ENCODE measurements around the gene GNB1.
A peak's percentile ranks its signal among the peaks of the same experiment; 100 is the strongest.
"Not testable (repeated sequence)": the region's sequence is repeated elsewhere in the genome, so short reads cannot be mapped to it uniquely, and the experiment has no call there.

The GNB1 gene

GRCh38 chr1:1738799-1739337 is 152.0 kb downstream of the GNB1 start:
- ATAC-seq = peak; percentile 40
- not testable (repeated sequence) for DNase-seq

- DNase-seq = not testable (repeated sequence)
- ATAC-seq = peak; percentile 70
Observed at GRCh38 chr1:1737675-1738590, 153.0 kb downstream of the GNB1 start.
